Adrenal gland (tissue), 5 donors: ENCODE data around the gene NDRG2.

ENCODE experiments used
- CTCF ChIP-seq, 6 experiments: fragments of 450-650 bp in 4 of 6; fragments of 200-600 bp in 2 of 6; sonication (generic) in 1 of 6; IDR thresholded peaks; 1 replicate in 5 of 6; 2 replicates in 1 of 6; pipeline versions ENCODE4 v1.5.1 to v1.8.0; 2016 to 2021; ENCODE audit warnings: antibody characterized with exemption in 6 of 6, mild to moderate bottlenecking in 2 of 6, moderate library complexity in 1 of 6
- POLR2A ChIP-seq, 2 donors: fragments of 450-650 bp; IDR thresholded peaks; one replicate each; pipeline ENCODE4 v1.6.1; 2017; ENCODE audit warnings: antibody characterized with exemption in 2 of 2, mild to moderate bottlenecking in 2 of 2, moderate library complexity in 1 of 2
- donor health status: DM: no; HTN: no; CAD: no.

- TF ChIP-seq CTCF (IDR thresholded peaks at IDR 0.05): no peak
- TF ChIP-seq POLR2A (IDR thresholded peaks at IDR 0.05): peak in 1 of 2 donors; percentile 57
Measured at GRCh38 chr14:20989471-20989786, 35.4 kb downstream of the NDRG2 start.
